Measurements from ENCODE around the gene CRTAC1. TPM values are rescaled to one million over a fixed set of nuclear protein-coding genes. Genes with fewer than 3 reads are reported as not detected.

The CRTAC1 gene
- total and polyA plus RNA-seq, 10 donors = 0.17 to 0.74 (median 0.26) TPM; not detected in 5

GRCh38 chr10:98060079-98060478 is 29.7 kb upstream of the CRTAC1 start:
- TF ChIP-seq CTCF (IDR thresholded peaks at IDR 0.05 in 8 of 11, conservative IDR thresholded peaks at IDR 0.05 in 3 of 11) = no peak
- Histone ChIP-seq H3K36me3 (no peaks in the 10 kb centered on the region), H3K27ac (no peak overlapping the region), H3K27me3 (replicated peaks in 1 of 7) (peaks cover 0 to 73% (median 0%) of the 10 kb centered on the region in 7 donors), H3K4me3 (no peak overlapping the region), H3K4me1 (no peaks in the 10 kb centered on the region), H3K9me3 (no peaks in the 10 kb centered on the region)
- WGBS, 5 donors = 83 to 92% (median 87%) methylated on average over 10 of the region's 10 CpGs
- DNase-seq = no peak
- intact Hi-C loops (cut with DNase I; ENCODE audit: low total_unique reads) = no loop called here

- peaks cover 0 to 73% (median 3%) of the 10 kb centered on the region in 7 donors for H3K27me3 ChIP-seq (replicated peaks in 1 of 7)
- no peaks in the 10 kb centered on the region for H3K4me1 ChIP-seq
- H3K4me3 ChIP-seq = no peak overlapping the region
- intact Hi-C loops (cut with DNase I; ENCODE audit: low total_unique reads) = no loop called here
- TF ChIP-seq POLR2A (IDR thresholded peaks at IDR 0.05) = no peak
- TF ChIP-seq CTCF (IDR thresholded peaks at IDR 0.05 in 8 of 11, conservative IDR thresholded peaks at IDR 0.05 in 3 of 11) = no peak
- H3K36me3 ChIP-seq = no peaks in the 10 kb centered on the region
- 86 to 100% (median 89%) methylated on average over 1 of the region's 1 CpG for WGBS, 5 donors
- no peak overlapping the region for H3K27ac ChIP-seq
- no peaks in the 10 kb centered on the region for H3K9me3 ChIP-seq
- DNase-seq = no peak
Measured at GRCh38 chr10:98058295-98058694, 27.9 kb upstream of the CRTAC1 start.

GRCh38 chr10:98055841-98056516 is 25.6 kb upstream of the CRTAC1 start:
- Histone ChIP-seq H3K36me3 (no peaks in the 10 kb centered on the region), H3K27me3 (replicated peaks in 1 of 7) (peaks cover 0 to 73% (median 3%) of the 10 kb centered on the region in 7 donors), H3K9me3 (no peaks in the 10 kb centered on the region), H3K4me3 (no peak overlapping the region), H3K27ac (no peak overlapping the region), H3K4me1 (no peaks in the 10 kb centered on the region)
- 42 to 53% (median 45%) methylated on average over 4 of the region's 4 CpGs for WGBS, 5 donors
- TF ChIP-seq POLR2A (IDR thresholded peaks at IDR 0.05) = no peak
- no peak for TF ChIP-seq POLR2AphosphoS5 (IDR thresholded peaks at IDR 0.05)
- no peak for TF ChIP-seq CTCF (IDR thresholded peaks at IDR 0.05 in 8 of 11, conservative IDR thresholded peaks at IDR 0.05 in 3 of 11)
- DNase-seq = no peak
- intact Hi-C loops (cut with DNase I; ENCODE audit: low total_unique reads) = no loop called here

- Histone ChIP-seq H3K4me1 (no peaks in the 10 kb centered on the region), H3K27ac (no peak overlapping the region), H3K9me3 (no peaks in the 10 kb centered on the region), H3K27me3 (replicated peaks in 1 of 7) (peaks cover 0 to 51% (median 3%) of the 10 kb centered on the region in 7 donors), H3K4me3 (no peak overlapping the region), H3K36me3 (no peaks in the 10 kb centered on the region)
- intact Hi-C loops (cut with DNase I; ENCODE audit: low total_unique reads) = no loop called here
- 56 to 68% (median 66%) methylated on average over 7 of the region's 7 CpGs for WGBS, 5 donors
- no peak for TF ChIP-seq POLR2A (IDR thresholded peaks at IDR 0.05)
- TF ChIP-seq CTCF (IDR thresholded peaks at IDR 0.05 in 8 of 11, conservative IDR thresholded peaks at IDR 0.05 in 3 of 11) = no peak
- TF ChIP-seq POLR2AphosphoS5 (IDR thresholded peaks at IDR 0.05) = no peak
- DNase-seq = no peak
Measured at GRCh38 chr10:98047009-98047741, 16.8 kb upstream of the CRTAC1 start.

All from spleen (tissue), 11 donors.